Fibroblast of the conjunctiva (primary cell): Measurements from ENCODE around the gene TBC1D1.
"Not testable (repeated sequence)": the region's sequence is repeated elsewhere in the genome, so short reads cannot be mapped to it uniquely, and the experiment has no call there.

Experiments used
- DNase-seq: peaks from one replicate; pipeline ENCODE4 v3.0.0-alpha.2; 2010; ENCODE audit warnings: low read depth

TBC1D1 gene

DNA sequence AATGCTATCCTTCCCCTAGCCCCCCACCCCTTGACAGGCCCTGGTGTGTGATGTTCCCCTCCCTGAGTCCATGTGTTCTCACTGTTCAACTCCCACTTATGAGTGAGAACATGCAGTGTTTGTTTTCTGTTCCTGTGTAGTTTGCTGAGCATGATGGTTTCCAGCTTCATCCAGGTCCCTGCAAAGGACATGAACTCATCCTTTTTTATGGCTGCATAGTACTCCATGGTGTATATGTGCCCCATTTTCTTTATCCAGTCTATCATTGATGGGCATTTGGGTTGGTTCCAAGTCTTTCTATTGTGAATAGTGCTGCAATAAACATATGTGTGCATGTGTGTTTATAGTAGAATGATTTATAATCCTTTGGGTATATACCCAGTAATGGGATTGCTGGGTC, 32.2 kb downstream of the TBC1D1 start:
- not testable (repeated sequence) for DNase-seq

GRCh38 chr4:37924946-37925345, 34.1 kb downstream of the TBC1D1 start:
- no peak for DNase-seq

DNA sequence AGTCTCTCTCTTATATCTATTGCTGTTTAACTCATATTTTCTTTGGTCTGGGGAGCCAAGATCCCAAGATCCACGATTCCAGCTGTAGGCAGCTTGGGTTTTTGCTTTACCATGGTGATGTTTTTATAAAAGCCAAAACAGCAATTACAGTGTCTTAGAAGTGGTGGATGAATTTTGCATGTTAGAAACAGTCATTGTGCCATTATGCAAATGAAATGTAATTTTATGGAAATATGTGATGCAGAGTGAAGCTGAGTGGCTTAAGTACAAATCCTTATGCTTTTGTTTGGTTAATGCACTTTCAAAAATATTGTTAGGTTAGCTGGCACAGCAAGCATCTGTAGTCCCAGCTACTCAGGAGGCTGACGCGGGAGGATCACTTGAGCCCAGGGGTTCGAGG, 36.5 kb downstream of the TBC1D1 start:
- DNase-seq: no peak

- no peak for DNase-seq
These were observed 37.8 kb downstream of the TBC1D1 start for GRCh38 chr4:37928426-37929416.

- no peak for DNase-seq
These were observed 43.2 kb downstream of the TBC1D1 start for GRCh38 chr4:37934096-37934495.

DNA sequence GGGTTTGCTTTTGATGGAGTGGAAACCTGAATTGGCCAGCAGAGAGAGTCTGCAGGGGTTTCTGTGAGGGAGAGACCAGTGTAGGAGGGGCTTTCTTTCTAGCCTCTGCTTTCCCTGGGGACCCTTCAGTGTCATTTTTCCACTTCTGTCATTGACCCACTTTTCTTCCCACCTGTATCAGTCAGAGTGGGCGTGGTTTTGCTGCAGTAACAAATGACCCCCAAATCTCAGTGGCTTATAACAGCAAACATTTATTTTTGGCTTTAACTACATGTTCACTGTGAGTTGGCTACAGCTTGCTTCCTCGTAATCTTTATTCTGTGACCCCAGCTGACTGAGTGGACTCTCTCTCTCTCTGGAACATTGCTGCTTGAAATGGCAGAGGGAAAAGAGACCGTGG, 43.7 kb downstream of the TBC1D1 start:
- DNase-seq: no peak

GRCh38 chr4:37935026-37935425, 44.1 kb downstream of the TBC1D1 start:
- DNase-seq: no peak

DNA sequence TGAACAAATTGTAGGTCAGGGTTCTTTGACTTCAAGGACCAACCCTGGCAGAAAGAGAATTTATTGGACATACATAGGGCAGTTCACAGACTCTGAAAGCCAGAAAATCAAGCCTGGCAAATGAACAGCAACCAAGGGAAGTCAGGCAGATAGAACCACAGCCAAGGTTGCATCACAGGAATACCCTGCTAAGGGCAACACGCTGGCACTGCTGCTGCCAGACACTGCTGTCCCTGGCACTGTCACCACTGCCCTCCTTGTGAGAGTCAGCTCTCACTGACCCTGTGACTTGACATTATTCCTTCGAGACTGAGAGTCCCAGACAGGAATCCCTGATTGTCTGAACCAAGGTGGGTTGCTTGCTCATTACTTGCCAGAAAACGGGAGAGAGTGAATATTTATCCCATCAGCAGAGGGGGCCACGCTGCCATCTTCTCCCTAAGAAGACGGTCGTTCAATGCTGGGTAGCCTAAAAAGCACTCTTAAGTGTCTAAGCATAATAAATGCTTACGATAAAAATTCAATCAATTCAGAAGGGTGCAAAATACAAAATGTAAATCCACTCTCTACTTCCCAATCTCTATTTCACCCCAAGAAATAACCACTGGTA, 46.1 kb downstream of the TBC1D1 start:
- no peak for DNase-seq

DNA sequence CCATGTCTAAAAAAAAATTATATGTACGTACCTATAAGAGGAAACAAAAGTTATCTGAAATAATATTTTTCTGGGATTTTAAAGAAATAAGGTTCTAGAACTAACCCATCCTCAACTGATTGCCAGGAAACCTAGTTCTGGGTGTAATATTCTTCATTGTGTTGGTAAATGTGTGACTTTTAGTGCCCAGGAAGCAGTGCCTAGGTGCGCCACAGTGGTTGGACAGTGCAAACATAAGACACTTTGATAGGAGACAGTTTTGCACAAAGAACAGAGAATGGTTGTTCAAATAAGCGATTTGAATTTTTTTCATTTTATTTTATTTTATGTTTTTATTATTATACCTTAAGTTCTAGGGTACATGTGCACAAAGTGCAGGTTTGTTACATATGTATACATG, 47.3 kb downstream of the TBC1D1 start:
- no peak for DNase-seq

DNA sequence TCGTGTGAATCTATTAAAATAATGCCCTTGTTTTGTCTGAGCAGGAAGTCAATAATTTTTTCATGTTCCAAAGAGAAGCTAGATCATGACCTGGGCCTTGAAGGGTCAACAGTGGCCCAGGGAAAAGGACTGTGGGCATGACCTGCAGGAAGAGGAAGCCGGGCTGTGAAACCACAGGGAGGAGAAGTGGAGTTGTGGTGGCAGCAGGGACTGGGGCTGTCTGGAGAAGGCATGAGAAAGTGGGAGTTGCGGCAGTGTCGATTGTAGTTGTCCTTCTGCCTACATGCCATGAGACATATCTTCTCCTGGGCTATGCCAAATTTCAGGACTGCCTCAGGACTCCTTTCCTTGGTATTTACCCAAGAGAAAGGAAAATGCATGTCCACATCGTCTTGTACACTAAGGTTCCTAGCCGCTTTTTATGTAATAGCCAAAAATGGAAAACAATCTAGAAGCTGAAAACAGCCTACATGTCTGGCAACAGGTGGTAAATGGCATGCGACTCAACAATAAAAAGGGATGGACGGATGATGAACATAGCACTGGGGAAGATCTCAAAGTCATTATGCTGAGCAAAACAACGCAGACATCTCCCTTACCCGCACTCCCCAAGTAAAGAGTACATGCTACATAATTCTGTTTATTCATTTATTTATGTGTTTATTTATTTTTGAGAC, 55.8 kb downstream of the TBC1D1 start:
- DNase-seq: no peak

- no peak for DNase-seq
These were observed 57.7 kb downstream of the TBC1D1 start for GRCh38 chr4:37948542-37948941.

- no peak for DNase-seq
These were observed 58.9 kb downstream of the TBC1D1 start for GRCh38 chr4:37949636-37950426.

DNA sequence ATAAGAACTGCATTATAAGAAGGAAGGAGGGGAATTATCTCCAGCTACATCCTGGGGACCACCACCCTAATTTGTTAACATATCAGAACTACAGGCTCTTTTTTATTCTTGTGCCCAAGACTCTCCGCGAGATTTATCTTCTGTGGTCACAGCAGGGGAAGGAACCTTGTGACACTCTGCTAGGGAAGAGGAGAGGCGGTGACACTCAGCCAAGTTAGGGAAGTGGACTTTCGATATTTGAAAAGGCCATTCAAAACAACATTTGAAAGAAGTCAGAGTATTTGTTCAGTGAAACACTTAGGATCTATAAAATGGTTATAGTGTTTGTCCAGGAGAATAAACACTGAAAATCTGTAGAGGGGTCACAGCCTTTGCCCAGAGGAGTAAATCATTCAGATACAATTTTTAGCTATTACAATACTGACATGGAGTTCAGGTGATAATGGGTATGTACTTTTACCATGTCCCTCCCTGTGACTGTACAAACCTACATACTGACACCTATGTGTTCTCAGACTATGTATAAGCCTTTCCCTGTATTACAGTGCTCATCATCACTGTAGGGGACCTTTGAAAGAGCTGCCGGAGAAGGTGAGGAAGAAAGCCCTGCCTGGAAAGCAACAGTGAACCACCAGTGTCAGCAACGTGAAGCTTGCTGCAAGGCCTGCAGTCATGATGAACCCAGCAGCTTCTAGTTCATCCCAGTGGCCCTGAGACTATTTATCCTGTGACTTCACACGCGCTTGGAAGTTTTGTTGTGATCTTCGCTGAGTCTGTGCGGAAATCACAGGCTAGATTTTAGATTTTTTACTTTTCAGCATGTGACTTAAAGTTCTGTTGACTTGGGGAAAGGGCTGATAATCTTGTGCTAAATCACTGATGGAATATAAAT, 60.8 kb downstream of the TBC1D1 start:
- no peak for DNase-seq

DNA sequence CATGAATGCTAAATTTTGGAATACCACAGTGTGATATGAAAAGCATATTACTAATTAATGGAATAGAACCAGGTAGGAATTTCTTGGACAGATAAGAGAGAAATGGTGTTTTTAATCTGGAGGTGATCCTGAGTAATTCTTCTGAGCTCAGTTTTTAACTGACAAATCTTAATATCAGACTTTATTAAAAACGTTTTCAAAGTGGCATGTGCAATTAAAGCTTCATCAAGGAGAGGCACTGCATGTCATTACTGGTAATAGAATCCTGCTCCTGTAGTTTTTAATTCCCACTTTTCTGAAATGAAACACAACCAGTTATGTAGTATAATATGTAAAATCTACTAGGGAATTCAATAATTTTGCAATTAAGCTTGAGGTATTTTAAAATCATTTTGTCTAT, 62.3 kb downstream of the TBC1D1 start:
- no peak for DNase-seq

DNA sequence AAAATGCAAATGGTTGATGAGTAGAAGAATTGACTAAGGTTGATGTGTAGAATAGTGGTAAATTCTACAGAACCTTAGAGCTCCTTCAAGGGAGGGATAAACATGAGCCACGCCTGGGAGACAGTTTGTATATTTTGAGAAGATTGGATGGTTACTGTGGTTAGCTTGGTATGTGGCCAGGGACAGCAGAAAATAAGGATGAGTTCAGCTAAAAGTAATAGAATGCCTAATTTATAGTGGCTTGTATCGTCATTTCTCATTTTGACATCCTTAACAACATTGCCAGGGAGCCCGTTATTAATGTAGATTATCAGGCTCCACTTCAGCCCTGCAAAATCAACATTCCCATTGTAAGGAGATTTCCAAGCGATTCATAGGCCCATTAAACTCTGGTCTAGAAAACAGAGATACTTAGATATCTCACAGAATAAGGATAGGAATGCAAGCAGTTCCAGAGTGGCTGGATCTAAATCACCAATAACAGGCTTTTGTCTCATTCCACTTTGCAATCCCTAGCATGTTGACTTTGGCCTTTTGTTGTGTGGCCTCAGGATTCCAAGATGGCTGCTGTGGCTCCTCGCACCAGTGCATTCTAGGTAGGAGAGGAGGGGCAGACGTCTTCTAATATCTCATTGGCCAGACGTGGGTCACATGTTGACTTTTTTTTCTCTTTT, 62.9 kb downstream of the TBC1D1 start:
- DNase-seq: no peak

GRCh38 chr4:37956941-37957340, 66.1 kb downstream of the TBC1D1 start:
- DNase-seq: no peak

DNA sequence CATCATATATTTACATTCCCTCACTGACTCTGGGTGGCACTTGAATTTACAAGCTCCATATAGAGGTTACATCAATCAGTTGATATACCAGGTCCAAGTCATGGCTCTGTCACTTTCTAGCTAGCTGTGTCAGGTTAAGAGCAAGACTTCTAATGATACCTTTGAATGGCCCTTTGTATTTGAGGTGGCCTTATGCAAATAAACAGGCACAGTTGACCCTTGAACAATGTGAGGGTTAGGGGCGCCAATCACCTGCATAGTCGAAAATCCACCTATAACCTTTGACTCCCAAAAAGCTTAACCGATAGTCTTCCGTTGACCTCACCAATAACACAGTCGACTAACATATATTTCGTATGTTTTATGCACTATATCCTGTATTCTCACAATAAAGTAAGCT, 68.0 kb downstream of the TBC1D1 start:
- DNase-seq: no peak

GRCh38 chr4:37960098-37960497, 69.2 kb downstream of the TBC1D1 start, which contains the start of gene PTTG2:
Gene PTTG2 (plus strand): TSS chr4:37960398. CDS start chr4:37960435, 37 bp downstream.
- no peak for DNase-seq

DNA sequence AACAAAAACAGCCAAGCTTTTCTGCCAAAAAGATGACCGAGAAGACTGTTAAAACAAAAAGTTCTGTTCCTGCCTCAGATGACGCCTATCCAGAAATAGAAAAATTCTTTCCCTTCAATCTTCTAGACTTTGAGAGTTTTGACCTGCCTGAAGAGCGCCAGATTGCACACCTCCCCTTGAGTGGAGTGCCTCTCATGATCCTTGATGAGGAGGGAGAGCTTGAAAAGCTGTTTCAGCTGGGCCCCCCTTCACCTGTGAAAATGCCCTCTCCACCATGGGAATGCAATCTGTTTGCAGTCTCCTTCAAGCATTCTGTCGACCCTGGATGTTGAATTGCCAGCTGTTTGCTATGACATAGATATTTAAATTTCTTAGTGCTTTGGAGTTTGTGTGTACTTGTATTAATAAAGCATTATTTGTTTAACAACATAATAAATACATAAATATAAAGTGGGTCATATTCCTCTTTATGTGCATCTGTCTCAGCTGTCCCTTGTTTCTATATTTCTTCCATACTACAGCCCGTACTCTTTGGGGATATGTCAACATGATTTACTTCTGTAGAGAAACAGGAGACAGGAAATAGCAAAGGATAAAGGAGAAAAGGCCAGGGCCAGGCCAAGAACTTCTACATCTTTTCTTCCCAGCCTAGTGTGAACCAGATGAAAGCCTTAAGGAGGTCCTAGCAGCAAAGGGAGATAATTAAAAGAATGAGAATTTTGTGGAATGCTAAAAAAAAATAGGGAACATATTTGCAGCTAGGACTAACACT, 70.0 kb downstream of the TBC1D1 start:
- DNase-seq: no peak
